Stimulated activated CD4-positive, alpha-beta T cell treated with anti-CD3 and anti-CD28 coated beads, Interleukin-4, amount 100 ng/mL, for 24 hours (primary cell): ENCODE measurements around the gene GNAT2.
A peak's percentile ranks its signal among the peaks of the same experiment; 100 is the strongest.
"Not testable (repeated sequence)": the region's sequence is repeated elsewhere in the genome, so short reads cannot be mapped to it uniquely, and the experiment has no call there.

Experiments used
- DNase-seq: peaks from one replicate; pipeline ENCODE4 v3.0.0-alpha.2; 2020

Gene GNAT2

DNA sequence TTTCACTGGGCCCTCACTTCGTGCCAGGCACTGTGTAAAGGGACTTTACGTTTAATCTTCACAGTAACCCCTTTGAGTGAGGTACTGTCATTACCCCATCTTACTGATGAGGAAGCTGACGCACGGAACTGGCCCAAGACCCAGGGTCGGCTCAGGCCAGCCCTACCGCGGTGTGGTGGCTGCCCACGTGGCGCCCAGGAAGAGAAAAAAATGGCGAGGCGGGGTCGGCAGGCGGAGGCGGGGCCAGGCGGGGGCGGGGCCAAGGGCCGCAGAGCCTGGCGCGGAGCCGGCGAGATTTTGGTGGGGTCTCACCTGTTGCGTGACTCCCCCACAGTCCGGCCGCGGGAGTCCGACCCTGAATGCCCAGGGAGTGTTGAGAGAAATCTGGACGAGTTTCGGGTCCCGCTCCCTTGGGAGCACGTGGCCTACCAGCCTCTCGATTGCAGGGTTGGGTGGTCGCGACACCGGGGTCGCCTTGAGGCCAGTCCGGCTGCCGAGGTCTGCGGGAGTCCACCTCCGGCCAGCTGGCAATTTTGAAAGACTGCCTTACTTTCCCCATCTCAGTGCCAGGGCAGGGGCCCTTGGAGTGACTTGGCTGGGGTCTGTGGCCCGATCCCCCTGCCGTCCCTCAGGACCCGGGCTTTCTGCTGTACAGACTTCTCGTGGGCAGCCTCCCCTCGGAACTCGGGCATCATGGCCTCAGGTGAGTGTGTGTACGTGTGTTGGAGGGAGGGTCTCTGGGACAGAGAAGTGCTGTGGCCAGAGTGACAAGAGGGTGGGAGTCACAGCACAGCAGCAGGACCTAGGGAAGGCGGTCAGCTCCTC is at the start of gene GNAT2, which contains the start of gene AMPD2:
GNAT2 (minus strand) TSS at position 41 of the 825 bp plus-strand sequence. CDS start 6,746 bp downstream, outside the sequence.
AMPD2 (plus strand) TSS at position 262 of the 825 bp plus-strand sequence. CDS start 1,339 bp downstream, outside the sequence.
- DNase-seq: peak; percentile 72

DNA sequence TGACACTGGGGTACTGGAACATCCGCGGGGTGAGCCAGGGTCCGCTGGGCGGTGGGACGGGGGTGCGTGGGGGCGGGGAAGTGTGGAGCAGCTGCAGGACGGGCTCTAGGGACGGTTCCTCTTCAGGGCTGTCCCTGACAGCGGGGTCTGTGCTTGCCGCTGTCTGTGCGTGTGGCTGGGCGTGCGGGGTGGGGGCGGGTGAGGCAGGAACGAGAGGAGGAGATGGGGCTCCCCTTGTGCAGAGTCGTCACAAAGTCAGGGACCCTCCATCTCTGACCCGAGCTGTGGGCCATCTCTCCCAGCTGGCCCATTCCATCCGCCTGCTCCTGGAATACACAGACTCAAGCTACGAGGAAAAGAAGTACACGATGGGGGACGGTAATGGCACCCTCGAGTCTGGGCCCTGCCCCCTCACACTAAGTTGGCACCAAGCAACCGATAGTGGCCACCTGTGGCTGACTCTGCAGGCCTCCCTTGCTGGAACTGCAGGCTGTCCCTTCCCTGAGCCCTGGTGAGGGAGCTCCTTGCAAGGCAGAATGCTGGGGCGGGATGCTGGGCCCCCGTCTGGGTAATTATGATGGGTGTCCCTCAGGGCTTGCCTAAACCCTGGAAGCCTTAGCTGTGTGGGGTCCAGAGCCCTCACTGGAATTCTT is 48.8 kb upstream of the GNAT2 start:
- no peak for DNase-seq

DNA sequence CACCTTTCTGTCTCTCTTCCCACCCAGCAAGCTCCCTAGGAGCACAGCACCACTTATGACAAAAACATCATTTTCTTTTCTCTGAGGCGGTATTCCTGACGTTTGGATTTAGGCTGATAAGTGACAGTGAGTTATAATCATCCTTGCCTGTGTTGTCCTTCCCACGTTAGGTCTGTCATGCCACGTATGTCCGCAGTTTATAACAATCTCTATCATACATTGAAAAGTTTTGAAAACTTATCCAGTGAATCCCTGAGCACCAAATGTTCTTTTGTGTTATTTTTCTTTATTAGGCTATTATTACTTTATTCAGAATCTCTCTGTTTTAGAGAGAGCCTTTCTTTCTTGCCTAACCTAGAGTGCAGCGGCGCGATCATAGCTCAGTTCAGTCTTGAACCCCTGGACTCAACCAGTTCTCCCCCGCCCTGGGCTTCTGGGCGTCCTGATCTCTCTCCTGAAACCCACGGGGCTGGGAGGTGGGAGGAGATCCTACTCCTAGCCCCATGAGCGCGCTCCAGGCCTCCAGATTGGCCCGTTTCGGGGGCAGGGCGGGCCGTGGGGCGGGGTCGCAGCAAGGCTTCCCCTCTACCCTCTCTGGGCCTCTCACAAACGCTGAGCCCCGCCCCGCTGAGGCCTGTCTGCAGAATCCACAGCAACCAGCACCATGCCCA is 48.2 kb upstream of the GNAT2 start, which contains the start of gene GSTM2:
GSTM2 (plus strand) TSS at position 606 of the 671 bp plus-strand sequence; CDS start at position 665, 59 bp downstream.
- DNase-seq: peak; percentile 85

DNA sequence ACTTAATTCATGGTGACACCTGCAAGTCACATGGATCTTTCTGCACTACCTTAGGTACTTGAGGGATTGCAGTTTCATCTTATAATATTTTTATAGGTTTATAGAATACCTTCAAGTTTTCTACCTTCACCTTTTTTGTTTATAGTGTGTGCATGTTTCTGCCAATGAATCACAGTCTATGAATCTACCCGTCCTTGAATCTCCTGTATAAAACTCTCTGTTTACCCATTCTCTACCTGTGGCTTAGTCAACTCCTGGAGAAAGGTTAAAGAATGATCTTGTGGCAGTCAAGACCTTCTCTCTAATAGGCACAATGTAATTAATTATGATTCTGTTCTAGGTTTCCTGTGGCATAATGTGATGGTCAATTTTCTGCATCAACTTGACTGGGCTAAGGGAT is 45.3 kb upstream of the GNAT2 start:
- DNase-seq: no peak

DNA sequence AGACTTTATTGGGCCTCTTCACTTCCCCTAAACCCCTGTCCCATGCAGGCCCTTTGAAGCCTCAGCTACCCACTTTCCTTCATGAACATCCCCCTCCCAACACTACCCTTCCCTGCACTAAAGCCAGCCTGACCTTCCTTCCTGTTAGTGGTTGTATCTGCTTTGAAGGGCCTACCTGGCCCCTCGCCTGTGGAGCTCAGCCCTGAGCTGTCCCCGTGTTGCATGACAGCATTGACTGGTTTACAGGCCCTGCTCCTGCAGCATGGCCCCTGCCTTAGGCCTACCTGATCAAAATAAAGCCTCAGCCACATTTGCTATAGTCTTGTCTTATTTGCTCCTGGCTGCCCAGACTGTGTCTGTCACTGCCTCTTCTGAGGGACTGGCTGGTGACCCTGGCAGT is 42.0 kb upstream of the GNAT2 start:
- DNase-seq: no peak

DNA sequence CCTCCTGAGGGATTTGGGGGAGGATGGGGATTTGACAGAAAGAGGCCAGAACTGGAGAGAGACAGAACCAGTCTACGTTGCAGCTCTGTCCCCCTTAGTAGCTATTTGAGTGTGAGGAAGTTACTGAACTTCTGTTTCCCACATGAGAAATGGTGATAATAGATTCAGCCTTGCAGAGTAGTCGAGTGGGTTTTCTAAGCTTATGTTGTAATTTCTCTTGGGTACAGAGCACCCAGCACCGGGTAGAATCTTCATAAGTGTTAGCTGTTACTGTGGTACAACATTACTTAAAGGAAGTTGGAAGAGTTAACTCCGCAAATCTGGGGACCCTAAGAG is 41.2 kb upstream of the GNAT2 start:
- DNase-seq: not testable (repeated sequence)

DNA sequence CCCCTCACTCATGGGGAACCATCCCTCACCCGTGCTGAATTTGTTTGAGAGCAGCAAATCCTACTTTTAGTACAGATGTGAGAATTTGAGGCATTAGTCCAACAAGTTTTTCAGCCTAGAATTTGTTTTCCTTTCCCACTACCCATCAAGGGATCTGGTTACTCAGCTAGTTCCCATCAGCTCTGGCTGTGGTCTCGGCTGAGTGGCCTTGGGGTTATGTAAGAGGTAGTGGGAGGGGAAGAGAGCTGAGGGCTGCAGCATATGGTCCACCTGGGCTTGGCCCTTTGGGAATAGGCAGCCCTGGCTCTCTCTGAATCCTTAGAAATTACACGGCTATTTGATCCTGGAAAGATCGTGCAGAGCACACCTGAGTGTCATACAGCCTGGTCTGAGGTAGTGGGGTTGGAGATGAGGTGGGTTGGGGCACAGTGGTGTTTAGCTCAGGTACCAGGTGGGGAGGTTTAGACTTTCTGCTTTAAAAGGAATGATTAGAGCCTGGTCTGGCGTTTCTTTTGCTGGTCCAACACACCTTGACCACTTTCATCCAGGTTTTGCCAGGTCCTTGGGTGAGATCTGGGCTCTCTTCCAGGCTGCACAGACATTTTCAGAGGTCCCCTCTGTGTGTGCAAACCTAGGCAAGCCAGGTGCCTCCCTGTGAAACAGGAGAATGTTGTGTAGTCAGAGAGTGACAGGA is 40.7 kb upstream of the GNAT2 start:
- DNase-seq: no peak

DNA sequence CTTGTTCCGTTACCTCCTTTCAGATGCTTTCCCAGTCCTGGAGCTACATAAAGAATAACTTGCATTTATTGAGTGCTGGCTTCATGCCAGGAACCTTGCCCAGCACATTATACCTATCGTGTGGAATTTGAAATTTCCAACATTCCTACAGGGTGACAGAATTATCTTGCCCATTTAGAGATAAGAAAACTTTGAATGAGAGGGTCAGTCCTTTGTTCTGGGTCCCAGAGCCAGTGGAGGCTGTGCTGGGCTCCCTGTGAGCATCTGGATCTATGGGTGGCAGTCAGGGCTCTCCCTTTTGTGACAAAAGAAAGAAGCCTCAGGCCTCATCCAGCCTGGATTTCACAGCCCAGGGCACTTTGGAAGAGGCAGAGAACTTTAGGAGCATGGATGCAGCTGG is 39.7 kb upstream of the GNAT2 start:
- DNase-seq: no peak

DNA sequence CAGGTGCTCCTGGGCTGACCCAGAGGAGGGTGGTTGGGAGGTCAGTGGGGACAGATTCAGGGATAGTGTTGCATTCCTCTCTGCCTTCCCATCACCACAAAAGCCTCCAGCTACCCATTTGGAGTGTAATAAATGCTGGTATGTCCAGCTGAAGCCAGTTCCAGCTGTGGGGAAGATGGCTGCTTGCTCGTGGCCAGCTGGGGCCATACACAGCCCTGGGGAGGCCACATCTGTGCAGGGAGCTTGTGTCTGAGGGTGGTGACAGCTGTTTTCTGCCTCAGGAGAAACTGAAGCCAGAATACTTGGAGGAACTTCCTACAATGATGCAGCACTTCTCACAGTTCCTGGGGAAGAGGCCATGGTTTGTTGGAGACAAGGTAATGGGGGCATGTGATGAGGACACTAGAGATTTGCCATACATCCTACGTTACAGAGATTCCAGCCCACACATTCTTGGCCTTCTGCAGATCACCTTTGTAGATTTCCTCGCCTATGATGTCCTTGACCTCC is 39.2 kb upstream of the GNAT2 start:
- DNase-seq: no peak

DNA sequence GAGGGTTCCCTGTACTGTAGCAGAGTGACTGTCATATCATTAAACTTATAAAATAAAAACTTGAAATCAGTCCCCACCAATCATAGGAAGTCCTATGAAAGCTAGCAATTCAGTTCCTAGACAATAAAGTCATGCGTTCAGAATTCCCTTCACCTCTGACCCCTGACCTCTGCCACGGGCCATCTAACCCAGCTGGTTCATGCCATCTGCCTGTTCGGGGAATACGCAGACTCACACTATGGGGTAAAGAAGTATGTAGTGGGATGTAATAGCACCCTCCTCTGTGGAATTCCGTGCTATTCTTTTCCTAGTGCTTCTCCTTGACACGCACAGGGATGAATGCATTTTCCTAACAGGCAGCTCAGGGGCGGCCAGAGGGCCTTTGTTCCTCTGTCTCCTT is 38.6 kb upstream of the GNAT2 start:
- DNase-seq: no peak

DNA sequence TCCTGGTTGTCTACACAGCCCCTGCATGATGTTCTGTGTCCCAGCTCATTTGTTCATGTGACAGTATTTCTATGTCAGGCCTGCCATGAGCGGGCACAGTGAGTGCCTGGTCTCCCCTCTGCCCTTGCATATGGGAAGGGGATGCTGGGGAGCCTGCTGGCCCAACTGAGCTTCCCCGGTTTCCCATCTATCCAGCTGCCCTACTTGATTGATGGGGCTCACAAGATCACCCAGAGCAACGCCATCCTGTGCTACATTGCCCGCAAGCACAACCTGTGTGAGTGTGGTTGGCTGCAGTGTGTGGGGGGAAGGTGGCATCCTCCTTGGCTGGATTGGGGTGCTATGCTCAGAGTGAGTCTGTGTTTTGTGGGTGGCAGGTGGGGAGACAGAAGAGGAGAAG is 38.0 kb upstream of the GNAT2 start:
- no peak for DNase-seq

DNA sequence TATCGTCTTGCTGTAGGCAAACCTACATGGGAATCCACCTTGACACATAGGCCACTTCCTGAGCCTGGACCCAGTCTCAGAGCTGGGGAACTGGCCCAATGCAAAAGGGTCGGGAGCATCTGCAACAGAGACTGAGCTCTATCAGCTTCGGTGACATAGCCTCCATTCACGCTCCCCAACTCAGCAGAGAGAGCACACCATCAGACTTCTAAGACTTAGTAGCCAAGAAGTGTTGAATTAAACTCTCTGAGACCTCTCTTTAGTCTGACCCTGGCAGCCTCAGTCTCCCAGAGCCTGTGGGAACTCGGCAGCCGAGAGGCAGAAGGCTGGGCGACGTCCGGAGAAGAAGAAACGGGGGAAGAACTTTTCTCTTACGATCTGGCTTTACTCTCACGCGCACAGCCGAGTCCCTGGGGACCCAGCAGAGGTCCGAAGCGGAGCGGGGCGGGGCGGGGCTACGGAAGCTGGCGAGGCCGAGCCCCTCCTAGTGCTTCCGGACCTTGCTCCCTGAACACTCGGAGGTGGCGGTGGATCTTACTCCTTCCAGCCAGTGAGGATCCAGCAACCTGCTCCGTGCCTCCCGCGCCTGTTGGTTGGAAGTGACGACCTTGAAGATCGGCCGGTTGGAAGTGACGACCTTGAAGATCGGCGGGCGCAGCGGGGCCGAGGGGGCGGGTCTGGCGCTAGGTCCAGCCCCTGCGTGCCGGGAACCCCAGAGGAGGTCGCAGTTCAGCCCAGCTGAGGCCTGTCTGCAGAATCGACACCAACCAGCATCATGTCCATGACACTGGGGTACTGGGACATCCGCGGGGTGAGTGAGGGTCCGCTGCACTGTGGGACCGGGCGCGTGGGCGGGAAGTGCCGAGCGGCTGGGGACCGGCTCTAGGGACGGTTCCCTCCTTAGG is 36.5 kb upstream of the GNAT2 start, which contains the start of gene GSTM4:
GSTM4 (plus strand) TSS at position 485 of the 905 bp plus-strand sequence; CDS start at position 776, 291 bp downstream.
- DNase-seq: peak; percentile 63

DNA sequence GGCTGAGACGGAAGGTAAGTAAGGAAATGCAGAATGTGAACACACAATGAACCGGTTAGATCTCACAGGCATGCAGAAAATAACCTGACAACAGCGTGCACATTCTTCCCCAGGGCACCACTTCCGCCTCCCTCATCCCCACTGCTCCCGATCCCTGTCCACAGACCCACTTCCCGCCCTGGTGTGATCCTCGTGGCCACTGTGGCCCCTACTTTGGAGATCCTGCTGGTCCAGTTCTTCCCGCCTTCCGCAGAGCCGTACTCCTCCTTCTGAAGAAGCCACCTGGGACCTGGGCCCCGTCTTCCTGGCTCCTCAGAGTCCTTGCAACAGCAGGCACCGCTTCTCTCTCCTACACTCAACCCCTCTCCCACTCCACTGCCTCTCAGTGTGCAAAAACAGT is 35.1 kb upstream of the GNAT2 start:
- no peak for DNase-seq

DNA sequence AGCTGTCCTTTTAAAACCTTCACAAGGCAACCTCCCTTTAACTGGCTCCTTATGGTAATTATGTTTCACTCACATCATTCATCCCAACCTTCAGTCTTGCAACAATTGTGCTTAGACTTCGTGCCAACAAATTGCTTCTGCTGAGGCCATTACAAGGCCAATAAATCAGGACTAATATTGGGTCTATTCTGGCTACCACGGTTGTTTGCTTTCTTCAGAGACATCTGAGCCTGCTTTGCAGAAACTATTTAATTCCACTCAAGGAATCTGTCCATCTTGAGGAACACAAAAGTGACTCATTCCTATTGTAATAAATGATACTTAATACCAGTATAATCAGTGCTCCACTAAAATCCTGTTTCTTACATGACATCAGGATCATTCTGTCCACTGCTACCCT is 33.9 kb upstream of the GNAT2 start:
- DNase-seq: no peak

DNA sequence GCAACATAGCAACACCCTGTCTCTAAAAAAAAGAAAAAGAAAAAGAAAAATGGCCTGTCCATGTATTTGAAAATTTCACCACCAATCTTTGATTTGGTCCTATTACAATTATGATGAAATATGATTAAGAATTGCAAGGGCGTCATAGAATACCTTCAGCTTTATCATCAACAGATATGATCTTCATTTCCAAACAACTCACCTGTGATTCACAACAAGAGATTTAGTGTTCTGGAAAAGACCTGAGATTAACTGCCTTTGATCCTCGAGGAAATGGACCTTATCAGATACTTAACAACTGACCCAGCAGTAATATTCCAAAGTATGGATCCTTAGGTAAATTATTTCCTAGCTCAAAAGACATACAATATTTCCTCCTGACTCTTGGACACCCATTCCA is 33.0 kb upstream of the GNAT2 start:
- no peak for DNase-seq

DNA sequence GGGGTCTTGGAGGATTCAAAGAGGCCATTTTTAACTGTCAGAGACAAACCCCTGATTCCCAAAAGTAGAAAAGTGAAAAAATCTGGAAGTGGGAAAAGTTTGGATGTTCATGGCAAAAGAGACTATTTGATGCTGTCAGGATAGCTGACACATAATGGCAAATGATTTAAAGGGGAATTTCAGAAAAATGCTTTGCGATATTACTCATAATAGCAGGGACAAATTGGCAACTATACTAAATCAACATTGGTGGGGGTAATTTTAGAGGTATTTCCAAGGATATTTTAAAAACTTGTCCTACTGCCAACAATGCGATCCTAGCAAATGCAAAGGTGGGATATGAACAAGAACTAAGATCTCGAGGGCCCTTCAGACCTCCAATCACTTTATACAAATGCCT is 31.2 kb upstream of the GNAT2 start:
- no peak for DNase-seq

DNA sequence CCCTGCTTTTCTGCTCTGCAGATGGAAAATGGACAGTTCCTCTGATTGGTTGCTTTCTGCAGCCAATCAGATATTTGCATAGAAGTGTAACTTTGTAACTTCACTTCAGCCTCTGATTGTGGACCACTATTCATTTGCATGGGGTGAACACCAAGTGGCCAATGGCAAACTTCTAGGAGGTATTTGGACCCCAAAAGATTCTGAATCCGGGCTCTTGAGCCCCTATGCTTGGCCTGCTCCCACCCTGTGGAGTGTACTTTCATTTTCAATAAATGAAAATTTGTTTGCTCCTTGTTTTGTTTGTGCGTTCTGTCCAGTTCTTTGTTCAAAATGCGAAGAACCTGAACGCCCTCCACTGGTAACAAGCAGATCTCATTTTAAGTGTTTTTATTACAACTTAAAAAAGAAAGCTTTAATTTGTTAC is 30.1 kb upstream of the GNAT2 start:
- DNase-seq: no peak

DNA sequence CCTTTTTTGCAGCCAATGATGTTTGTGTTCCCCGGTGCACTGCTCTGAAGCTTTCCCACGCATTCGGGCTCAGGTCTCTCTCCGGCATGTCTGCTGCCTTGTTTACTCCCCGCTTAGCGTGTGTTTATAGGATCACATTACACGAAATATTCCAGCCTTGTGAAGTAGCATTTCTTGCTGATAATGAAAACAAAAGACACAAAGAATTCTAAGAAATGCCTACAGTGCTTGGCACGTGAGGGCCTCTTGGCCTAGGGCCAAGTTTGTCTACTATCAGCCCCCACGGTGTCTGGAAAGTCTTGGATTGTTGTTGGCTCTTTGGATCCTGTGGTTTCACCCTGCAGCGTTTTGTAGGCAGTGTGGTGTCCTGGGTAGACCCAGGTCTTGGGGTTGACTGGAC is 25.3 kb upstream of the GNAT2 start:
- DNase-seq: no peak

DNA sequence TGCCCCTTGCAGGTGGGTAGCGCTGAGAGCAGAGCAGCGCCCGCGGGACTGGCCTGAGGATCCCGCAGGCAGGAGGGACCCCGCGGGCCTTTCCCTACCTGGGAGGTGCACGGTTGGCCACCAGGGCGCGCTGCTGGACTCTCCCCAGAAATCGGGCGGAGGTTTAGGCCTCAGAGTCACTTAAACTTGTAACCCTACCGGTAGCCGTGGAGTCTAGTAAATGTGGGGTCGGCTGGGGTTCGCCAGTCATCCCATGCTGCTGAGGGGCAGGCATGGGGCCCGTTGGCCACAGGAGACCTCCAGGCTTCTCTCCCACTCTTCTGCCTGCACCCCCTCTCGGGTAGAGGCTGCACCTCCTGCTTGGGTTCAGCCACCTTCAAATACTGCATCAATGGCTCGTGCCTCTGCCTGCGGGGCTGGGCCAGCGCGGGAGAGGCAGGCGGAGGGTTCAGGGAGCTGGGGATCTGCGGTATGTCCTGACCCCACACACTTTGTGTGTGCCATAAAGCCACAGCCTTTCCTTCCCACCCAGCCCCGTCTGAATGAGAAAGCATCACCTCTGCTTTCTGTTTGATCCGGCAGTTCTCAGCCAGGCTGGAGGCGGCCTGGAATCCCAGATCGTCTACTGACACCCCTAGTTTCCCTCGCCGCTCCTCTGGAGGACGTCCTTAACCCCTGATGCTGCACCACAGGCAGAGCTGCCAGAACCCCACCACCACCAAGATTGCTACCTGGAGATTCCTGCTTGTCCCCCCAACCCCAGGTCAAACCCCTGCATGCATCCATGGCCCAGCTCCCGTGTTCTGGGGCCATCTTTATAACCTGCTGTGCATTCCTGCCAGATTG is 24.2 kb upstream of the GNAT2 start:
- DNase-seq: peak; percentile 91

DNA sequence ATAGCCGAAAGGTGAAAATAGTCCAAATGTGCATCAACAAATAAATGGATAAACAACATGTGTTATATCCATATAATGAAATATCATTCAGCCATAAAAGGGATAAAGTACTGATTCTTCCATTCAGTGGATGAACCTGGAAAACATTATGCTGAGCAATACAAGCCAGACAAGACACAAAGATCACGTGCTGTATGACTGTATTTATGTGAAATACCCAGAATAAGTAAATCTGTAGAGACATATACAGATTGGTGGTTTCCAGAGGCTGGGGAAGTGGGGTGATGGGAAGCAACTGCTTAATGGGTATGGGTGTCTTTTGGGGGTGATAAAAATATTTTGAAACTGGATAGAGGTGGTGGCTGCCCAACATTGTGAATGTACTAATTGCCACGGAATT is 23.2 kb upstream of the GNAT2 start:
- DNase-seq: no peak

DNA sequence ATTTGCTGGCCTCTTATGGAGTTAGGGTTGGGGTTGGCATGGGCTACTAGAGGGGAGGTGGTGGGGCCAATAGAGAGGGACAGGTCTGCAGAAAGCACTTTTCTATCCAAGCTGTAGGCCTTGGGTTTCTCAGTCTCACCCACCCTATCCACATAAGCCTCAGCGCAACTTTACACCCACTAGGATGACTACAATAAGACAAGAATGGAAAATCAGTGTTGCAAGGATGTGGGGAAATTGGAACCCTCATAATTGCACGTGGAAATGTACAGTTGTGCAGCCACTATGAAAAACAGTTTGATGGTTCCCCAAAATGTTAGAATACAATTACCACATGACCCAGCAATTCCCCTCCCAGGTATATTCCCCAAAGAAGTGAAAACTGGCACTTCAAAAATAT is 22.4 kb upstream of the GNAT2 start:
- DNase-seq: no peak
